HCT116 (cell line): ENCODE data around the gene PRM3. TPM values are rescaled to one million over a fixed set of nuclear protein-coding genes. Genes with fewer than 3 reads are reported as not detected.

Source experiments
- ATAC-seq: fragments of 200-7000 bp; cut with Tn5 transposase; 2 replicates; pipeline ENCODE4 v1.9.1; 2020; ENCODE audit warnings: mild to moderate bottlenecking, moderate library complexity
- BruUV-seq: library from RNA; stranded (reverse); fragments of 400-500 nt; replicated peaks from 2 replicates; lab custom pipeline; 2021; lab: Mats Ljungman, UMichigan
- CTCF ChIA-PET: fragments of 300-600 bp; sonication (Branson Sonifier 250); formaldehyde crosslinking; loops from one replicate; lab custom pipeline; 2021; ENCODE audit warnings: antibody characterized with exemption; lab: Charles Lee
- POLR2A ChIA-PET: fragments of 300-600, 350-600 bp; sonication (Branson Sonifier 250); formaldehyde crosslinking; loops from one replicate; lab custom pipeline; 2021; ENCODE audit warnings: antibody characterized with exemption; lab: Charles Lee
- RAD21 ChIA-PET, 2 experiments: fragments of 300-600 bp; sonication (Branson Sonifier 250); formaldehyde crosslinking; loops; one replicate each; lab custom pipeline; 2023; ENCODE audit warnings: low total read pairs in 2 of 2; ENCODE audit not compliant: uncharacterized antibody in 2 of 2, unreplicated experiment in 2 of 2, low non-redundant PET in 1 of 2; lab: Charles Lee
- DNase-seq: peaks from one replicate; pipeline ENCODE4 v3.0.0-alpha.2; 2010; ENCODE audit warnings: low read depth, low spot score
- H2AFZ ChIP-seq: fragments of 200-600 bp; shearing (Covaris generic), sonication (generic); 2 replicates; pipeline ENCODE4 v1.6.1; 2017; ENCODE audit warnings: low read depth, mixed run types, mixed read lengths, antibody characterized with exemption, low read length; ENCODE audit not compliant: poor library complexity, severe bottlenecking
- H3K27ac ChIP-seq: 2 replicates; pipeline ENCODE4 v1.5.1; 2012; ENCODE audit warnings: low read depth, low read length
- H3K27me3 ChIP-seq: fragments of 200-600 bp; sonication (generic); 2 replicates; pipeline ENCODE4 v1.6.1; 2016; ENCODE audit warnings: mixed run types, low read length, mixed read lengths; ENCODE audit not compliant: insufficient read depth
- H3K36me3 ChIP-seq, 2 experiments: fragments of 200-500 bp in 1 of 2; fragments of 200-600 bp in 1 of 2; sonication (Bioruptor generic) in 1 of 2; sonication (generic) in 1 of 2; 2 replicates each; pipeline versions ENCODE4 v1.5.1 to v1.6.1; 2014 to 2016; ENCODE audit warnings: low read length in 2 of 2, inconsistent platforms in 1 of 2, mixed read lengths in 1 of 2, mixed run types in 1 of 2; ENCODE audit not compliant: insufficient read depth in 2 of 2, control insufficient read depth in 1 of 2
- H3K4me1 ChIP-seq, 2 experiments: fragments of 200-600 bp in 1 of 2; sonication (generic) in 1 of 2; 2 replicates each; pipeline versions ENCODE4 v1.5.1 to v1.6.1; 2012 to 2017; ENCODE audit warnings: low read length in 2 of 2, inconsistent platforms in 1 of 2, mild to moderate bottlenecking in 1 of 2, mixed read lengths in 1 of 2, mixed run types in 1 of 2, moderate library complexity in 1 of 2; ENCODE audit not compliant: insufficient read depth in 2 of 2, control insufficient read depth in 1 of 2
- H3K4me2 ChIP-seq: fragments of 200-600 bp; sonication (generic); 2 replicates; pipeline ENCODE4 v1.6.1; 2017; ENCODE audit warnings: mixed run types, low read length, mixed read lengths
- H3K4me3 ChIP-seq, 2 experiments: fragments of 200-600 bp in 1 of 2; sonication (generic) in 1 of 2; replicated peaks in 1 of 2; 2 replicates each; pipeline ENCODE4 v1.5.1; 2011 to 2016; ENCODE audit warnings: low read length in 2 of 2, control low read depth in 1 of 2, low read depth in 1 of 2, mild to moderate bottlenecking in 1 of 2, mixed read lengths in 1 of 2, mixed run types in 1 of 2
- H3K79me2 ChIP-seq: fragments of 200-600 bp; sonication (generic); 2 replicates; pipeline ENCODE4 v1.6.1; 2017; ENCODE audit warnings: mild to moderate bottlenecking, mixed run types, low read length, moderate library complexity, mixed read lengths; ENCODE audit not compliant: insufficient read depth
- H3K9ac ChIP-seq: fragments of 200-600 bp; sonication (generic); 2 replicates; pipeline ENCODE4 v1.6.1; 2016; ENCODE audit warnings: low read length, mixed read lengths
- H3K9me2 ChIP-seq: fragments of 200-600 bp; sonication (generic), shearing (Covaris generic); 2 replicates; pipeline ENCODE4 v1.6.1; 2017; ENCODE audit warnings: mixed run types, mild to moderate bottlenecking, moderate library complexity; ENCODE audit not compliant: insufficient read depth
- H3K9me3 ChIP-seq, 2 experiments: fragments of 200-500 bp in 1 of 2; fragments of 200-600 bp in 1 of 2; sonication (Bioruptor generic) in 1 of 2; sonication (generic) in 1 of 2; 2 replicates each; pipeline ENCODE4 v1.6.1; 2014 to 2017; ENCODE audit warnings: low read length in 2 of 2, mixed read lengths in 2 of 2, inconsistent platforms in 1 of 2, low read depth in 1 of 2, mild to moderate bottlenecking in 1 of 2, mixed run types in 1 of 2, moderate library complexity in 1 of 2; ENCODE audit not compliant: control insufficient read depth in 1 of 2, insufficient read depth in 1 of 2
- H4K20me1 ChIP-seq: fragments of 200-600 bp; sonication (generic), shearing (Covaris generic); 2 replicates; pipeline ENCODE4 v1.6.1; 2017; ENCODE audit warnings: mixed run types, mild to moderate bottlenecking, moderate library complexity; ENCODE audit not compliant: insufficient read depth
- CBX3 ChIP-seq: IDR thresholded peaks from 2 replicates; pipeline ENCODE4 v1.6.1; 2012; ENCODE audit warnings: low read depth
- EGR1 ChIP-seq: IDR thresholded peaks from 2 replicates; pipeline ENCODE4 v1.6.1; 2012; ENCODE audit warnings: low read depth
- EZH2 ChIP-seq: fragments of 200-600 bp; sonication (generic); IDR thresholded peaks from 2 replicates; pipeline ENCODE4 v1.6.1; 2017; ENCODE audit warnings: antibody characterized with exemption, mixed run types
- SIN3A ChIP-seq: IDR thresholded peaks from 2 replicates; pipeline ENCODE4 v1.6.1; 2012; ENCODE audit warnings: low read depth
- YY1 ChIP-seq: IDR thresholded peaks from 2 replicates; pipeline ENCODE4 v1.6.1; 2011; ENCODE audit warnings: low read length, low read depth, moderate library complexity, mild to moderate bottlenecking; ENCODE audit not compliant: insufficient replicate concordance; ENCODE audit errors: extremely low read depth
- ZNF274 ChIP-seq: fragments of 200-500 bp; sonication (Bioruptor generic); IDR thresholded peaks from 2 replicates; pipeline ENCODE4 v1.6.1; 2014; ENCODE audit warnings: mild to moderate bottlenecking, low read depth, low read length, inconsistent platforms
- intact Hi-C: fragments of 100-400 bp; cut with micrococcal nuclease; formaldehyde crosslinking; loops from 2 replicates; pipeline ENCODE4 v1.10.0; 2022
- total RNA-seq: library from RNA; stranded (reverse); gene quantifications from one replicate; pipeline ENCODE4 v1.2.1, GENCODE V29; 2021; ENCODE audit not compliant: unreplicated experiment
- TF ChIP-seq, protein P1 (sequence below): IDR thresholded peaks from 2 replicates; pipeline ENCODE4 v1.6.1; 2012
- TF ChIP-seq, protein P2 (sequence below), 3 experiments: fragments of 200-600 bp in 1 of 3; sonication (generic) in 1 of 3; IDR thresholded peaks in 2 of 3; conservative IDR thresholded peaks in 1 of 3; 2 replicates each; pipeline ENCODE4 v1.5.1; 2012 to 2017; ENCODE audit warnings: low read depth in 2 of 3, low read length in 2 of 3, antibody characterized with exemption in 1 of 3, borderline replicate concordance in 1 of 3, control low read depth in 1 of 3, mild to moderate bottlenecking in 1 of 3, mixed read lengths in 1 of 3, mixed run types in 1 of 3, moderate library complexity in 1 of 3; ENCODE audit not compliant: insufficient read depth in 1 of 3

Gene PRM3
- total RNA-seq, 1 experiment from 2014 or later = not detected

DNA sequence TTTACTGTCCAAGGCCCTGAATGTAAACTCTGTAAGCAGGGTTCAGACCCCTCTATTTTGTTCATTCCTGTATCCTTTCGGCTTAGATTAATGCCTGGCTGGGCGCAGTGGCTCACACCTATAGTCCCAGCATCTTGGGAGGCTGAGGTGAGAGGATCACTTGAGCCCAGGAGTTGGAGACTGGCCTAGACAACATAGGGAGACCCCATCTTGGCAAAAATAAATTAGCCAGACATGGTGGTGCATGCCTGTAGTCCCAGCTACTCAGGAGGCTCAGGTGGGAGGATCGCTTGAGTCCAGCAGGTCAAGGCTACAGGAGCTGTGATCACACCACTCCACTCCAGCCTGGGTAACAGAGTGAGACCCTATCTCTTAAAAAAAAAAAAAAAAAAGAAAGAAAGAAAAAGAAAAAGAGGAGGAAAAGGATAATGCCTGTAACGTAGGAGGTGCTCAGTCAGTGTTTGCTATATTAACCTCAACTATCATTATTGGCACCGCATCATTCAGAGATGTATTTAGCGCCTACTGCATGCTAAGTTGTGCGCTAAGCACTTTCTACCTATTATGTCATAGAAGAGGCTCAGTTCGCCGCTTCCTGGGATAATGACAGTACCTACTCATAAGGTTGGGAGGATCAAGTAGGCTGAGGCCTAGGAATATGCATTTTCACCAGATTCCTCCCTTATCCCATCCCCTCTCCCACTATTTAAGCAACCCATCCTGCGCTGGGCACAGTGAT lies 22.5 kb downstream of the PRM3 start:
- Histone ChIP-seq H3K27me3 (no peaks in the 10 kb centered on the region), H3K27ac (no peak overlapping the region), H3K9me3 (no peaks in the 10 kb centered on the region)
- ATAC-seq = no peak
- TF ChIP-seq EZH2 (no peak), ZNF274 (no peak), CBX3 (no peak), YY1 (no peak)
- TF ChIP-seq, protein P1, sequence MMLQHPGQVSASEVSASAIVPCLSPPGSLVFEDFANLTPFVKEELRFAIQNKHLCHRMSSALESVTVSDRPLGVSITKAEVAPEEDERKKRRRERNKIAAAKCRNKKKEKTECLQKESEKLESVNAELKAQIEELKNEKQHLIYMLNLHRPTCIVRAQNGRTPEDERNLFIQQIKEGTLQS = no peak
- TF ChIP-seq, all 23 proteins: peak for 0
- H3K4me2 ChIP-seq = no peak overlapping the region
- BruUV-seq = no TSS peak
- H3K36me3 ChIP-seq = no peaks in the 10 kb centered on the region
- no peak for DNase-seq
- ChIA-PET POLR2A (no interaction called here), RAD21 (interaction anchor here in 1 of 2 experiments (0.6 kb wide), 1 partner anchor 769 kb away, joined by 3 read pairs; no protein-coding TSS in a partner anchor), CTCF (no interaction called here)
- H3K4me3 ChIP-seq = no peak overlapping the region
- intact Hi-C loops = no loop called here
- no peaks in the 10 kb centered on the region for H3K9me2 ChIP-seq
- H3K4me1 ChIP-seq = peaks cover 2 to 19% of the 10 kb centered on the region in 2 experiments; a peak in 3 of 4 replicates
- H3K79me2 ChIP-seq = no peaks in the 10 kb centered on the region
- no peaks in the 10 kb centered on the region for H4K20me1 ChIP-seq
- H3K9ac ChIP-seq = no peak overlapping the region
- no peak overlapping the region for H2AFZ ChIP-seq

DNA sequence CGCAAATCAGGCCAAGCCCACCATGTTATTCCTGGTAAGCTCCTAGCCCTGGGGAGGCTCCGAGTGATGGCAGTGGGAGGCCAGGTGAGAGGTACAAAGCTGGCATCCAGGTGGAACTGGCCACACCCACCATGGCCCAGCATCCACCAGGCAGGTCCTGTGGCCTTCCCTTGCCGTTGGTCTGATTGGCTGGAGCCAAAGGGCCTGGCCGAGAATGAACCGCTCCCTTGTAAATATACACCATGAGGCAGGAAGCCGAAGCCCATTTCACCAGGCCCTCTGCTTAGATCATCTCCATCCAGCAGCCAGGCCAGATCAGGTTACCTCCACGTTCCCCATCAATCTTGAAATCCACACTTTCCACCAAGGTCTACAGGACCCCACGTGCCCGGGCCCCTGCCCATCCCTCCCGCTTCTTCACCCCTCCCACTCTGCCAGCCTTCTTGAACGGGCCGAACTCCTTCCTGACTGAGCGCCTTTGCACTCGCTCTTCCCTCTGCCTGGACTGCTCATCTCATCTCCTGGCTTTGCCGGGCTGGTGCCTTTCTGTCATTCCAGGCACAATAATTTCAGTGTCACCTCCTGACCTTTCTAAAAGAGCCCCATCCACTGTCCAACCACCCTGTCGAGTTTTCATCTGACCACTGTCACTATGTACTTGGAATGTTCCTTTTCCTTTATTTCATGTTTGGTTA lies 23.2 kb downstream of the PRM3 start:
- no peak overlapping the region for H2AFZ ChIP-seq
- CTCF ChIA-PET = no interaction called here
- no peaks in the 10 kb centered on the region for H4K20me1 ChIP-seq
- H3K79me2 ChIP-seq = no peaks in the 10 kb centered on the region
- H3K9me3 ChIP-seq = no peaks in the 10 kb centered on the region
- no peak overlapping the region for H3K9ac ChIP-seq
- ATAC-seq (peak; percentile 56), DNase-seq (no peak)
- no peak overlapping the region for H3K4me3 ChIP-seq
- BruUV-seq = no TSS peak
- POLR2A ChIA-PET = no interaction called here
- no peak for TF ChIP-seq SIN3A
- TF ChIP-seq, protein P2, sequence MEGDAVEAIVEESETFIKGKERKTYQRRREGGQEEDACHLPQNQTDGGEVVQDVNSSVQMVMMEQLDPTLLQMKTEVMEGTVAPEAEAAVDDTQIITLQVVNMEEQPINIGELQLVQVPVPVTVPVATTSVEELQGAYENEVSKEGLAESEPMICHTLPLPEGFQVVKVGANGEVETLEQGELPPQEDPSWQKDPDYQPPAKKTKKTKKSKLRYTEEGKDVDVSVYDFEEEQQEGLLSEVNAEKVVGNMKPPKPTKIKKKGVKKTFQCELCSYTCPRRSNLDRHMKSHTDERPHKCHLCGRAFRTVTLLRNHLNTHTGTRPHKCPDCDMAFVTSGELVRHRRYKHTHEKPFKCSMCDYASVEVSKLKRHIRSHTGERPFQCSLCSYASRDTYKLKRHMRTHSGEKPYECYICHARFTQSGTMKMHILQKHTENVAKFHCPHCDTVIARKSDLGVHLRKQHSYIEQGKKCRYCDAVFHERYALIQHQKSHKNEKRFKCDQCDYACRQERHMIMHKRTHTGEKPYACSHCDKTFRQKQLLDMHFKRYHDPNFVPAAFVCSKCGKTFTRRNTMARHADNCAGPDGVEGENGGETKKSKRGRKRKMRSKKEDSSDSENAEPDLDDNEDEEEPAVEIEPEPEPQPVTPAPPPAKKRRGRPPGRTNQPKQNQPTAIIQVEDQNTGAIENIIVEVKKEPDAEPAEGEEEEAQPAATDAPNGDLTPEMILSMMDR (IDR thresholded peaks at IDR 0.05 in 2 of 3, conservative IDR thresholded peaks at IDR 0.05 in 1 of 3; ENCODE audit: borderline replicate concordance in 1 of 3, insufficient read depth in 1 of 3, low read depth in 2 of 3, low read length in 2 of 3) = no peak
- TF ChIP-seq EZH2 = no peak
- no peak for TF ChIP-seq EGR1
- H3K27ac ChIP-seq = no peak overlapping the region
- intact Hi-C loops = no loop called here
- no peaks in the 10 kb centered on the region for H3K36me3 ChIP-seq
- RAD21 ChIA-PET = no interaction called here
- H3K9me2 ChIP-seq = no peaks in the 10 kb centered on the region
- peaks cover 2 to 17% of the 10 kb centered on the region in 2 experiments; a peak in 3 of 4 replicates for H3K4me1 ChIP-seq
- no peak overlapping the region for H3K4me2 ChIP-seq
- H3K27me3 ChIP-seq = no peaks in the 10 kb centered on the region
